Measurements from ENCODE around the gene TMEM252. TPM values are rescaled to one million over a fixed set of nuclear protein-coding genes. Genes with fewer than 3 reads are reported as not detected.

Gene TMEM252
- total RNA-seq, 1 experiment from 2014 or later: not detected

DNA sequence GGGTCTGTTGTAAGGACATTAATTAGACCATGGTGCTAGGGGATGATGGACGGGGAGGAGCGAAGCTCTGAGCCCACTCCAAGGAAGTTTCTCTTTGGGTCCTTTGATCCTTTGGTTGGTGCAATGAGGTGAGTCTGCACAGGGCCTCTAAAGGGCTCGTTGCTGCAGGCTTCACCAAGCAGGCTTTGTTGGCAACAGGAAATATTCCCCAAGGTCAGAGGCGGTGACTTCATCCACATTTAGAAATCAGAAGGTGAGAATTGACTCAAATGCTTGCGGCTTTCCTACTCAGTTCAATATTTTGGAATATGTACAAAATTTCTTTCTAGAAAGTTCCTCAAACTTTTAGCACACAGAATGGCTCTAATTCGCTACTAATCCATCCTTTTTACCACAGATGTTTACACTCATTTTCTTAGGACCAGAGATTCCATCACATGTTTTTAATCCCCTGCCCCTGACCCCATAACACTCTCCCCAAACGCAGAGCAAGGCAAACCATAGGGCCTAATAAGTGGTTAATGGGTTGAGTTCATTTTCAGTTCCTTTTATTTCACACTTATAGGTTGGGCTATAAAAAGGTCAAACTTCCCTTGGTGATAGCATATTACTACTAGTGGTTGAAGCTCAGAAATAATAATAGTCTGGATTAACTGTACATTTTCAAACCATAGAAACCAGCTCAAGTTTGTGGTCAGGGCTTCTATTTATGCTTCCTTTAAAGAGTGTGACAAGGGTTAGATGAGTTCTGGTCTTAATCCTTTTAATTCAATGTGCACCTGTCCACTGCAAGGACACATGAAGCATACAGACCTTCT is 37.3 kb upstream of the TMEM252 start:
- Histone ChIP-seq H3K9me2 (replicated peaks; ENCODE audit: low read length) (no peaks in the 10 kb centered on the region), H3K27me3 (ENCODE audit: low read length) (no peaks in the 10 kb centered on the region), H4K20me1 (ENCODE audit: low read length) (no peaks in the 10 kb centered on the region), H3K27ac (ENCODE audit: low read length) (no peak overlapping the region), H3K9ac (ENCODE audit: low read length) (no peak overlapping the region), H3K79me2 (ENCODE audit: low read length) (no peaks in the 10 kb centered on the region), H3K9me3 (ENCODE audit: low read length) (no peaks in the 10 kb centered on the region), H3K36me3 (ENCODE audit: low read depth, low read length) (no peaks in the 10 kb centered on the region), H3K4me2 (ENCODE audit: low read length) (no peak overlapping the region), H3K4me1 (ENCODE audit: insufficient read depth, low read length) (no peaks in the 10 kb centered on the region), H3K4me3 (ENCODE audit: low read length) (no peak overlapping the region), H2AFZ (ENCODE audit: low read length) (no peak overlapping the region), H3F3A (ENCODE audit: low read length, unreplicated experiment) (no peaks in the 10 kb centered on the region)
- intact Hi-C loops (cut with micrococcal nuclease): no loop called here
- ChIA-PET POLR2A (ENCODE audit: unreplicated experiment) (no interaction called here), CTCF (no interaction called here)
- TF ChIP-seq CTCF (conservative IDR thresholded peaks at IDR 0.05; ENCODE audit: low read depth, low read length) (no peak), EZH2 (IDR thresholded peaks at IDR 0.05; ENCODE audit: low read length, unreplicated experiment) (no peak), EZH2phosphoT487 (IDR thresholded peaks at IDR 0.05; ENCODE audit: borderline replicate concordance, low read length) (no peak)
- no TSS peak for BruUV-seq (replicated peaks)
- ATAC-seq: no peak
- no peak for DNase-seq

DNA sequence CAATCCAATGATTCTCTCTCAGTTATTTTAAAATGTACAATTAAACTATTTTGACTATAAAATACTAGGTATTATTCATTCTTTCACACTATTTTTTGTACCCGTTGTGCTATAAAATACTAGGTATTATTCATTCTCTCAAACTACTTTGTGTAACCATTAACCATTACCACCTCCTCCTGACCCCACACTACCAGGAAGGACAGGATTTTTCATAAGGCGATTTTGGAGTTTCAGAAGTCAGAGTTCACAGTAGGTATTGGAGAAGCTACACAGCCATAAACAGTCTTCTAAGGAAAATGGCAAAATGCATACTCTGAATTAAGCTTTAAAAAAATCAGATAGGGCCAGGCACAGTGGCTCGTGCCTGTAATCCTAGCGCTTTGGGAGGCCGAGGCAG is 35.1 kb upstream of the TMEM252 start:
- no peaks in the 10 kb centered on the region for H3K36me3 ChIP-seq (ENCODE audit: low read depth, low read length)
- no peaks in the 10 kb centered on the region for H3K4me1 ChIP-seq (ENCODE audit: insufficient read depth, low read length)
- POLR2A ChIA-PET (ENCODE audit: unreplicated experiment): no interaction called here
- H3F3A ChIP-seq (ENCODE audit: low read length, unreplicated experiment): no peaks in the 10 kb centered on the region
- no peaks in the 10 kb centered on the region for H3K9me2 ChIP-seq (replicated peaks; ENCODE audit: low read length)
- no peaks in the 10 kb centered on the region for H3K9me3 ChIP-seq (ENCODE audit: low read length)
- ATAC-seq (no peak), DNase-seq (no peak)
- BruUV-seq (replicated peaks): no TSS peak
- intact Hi-C loops (cut with micrococcal nuclease): no loop called here
- H4K20me1 ChIP-seq (ENCODE audit: low read length): no peaks in the 10 kb centered on the region
- TF ChIP-seq EZH2 (IDR thresholded peaks at IDR 0.05; ENCODE audit: low read length, unreplicated experiment): no peak
- TF ChIP-seq EZH2phosphoT487 (IDR thresholded peaks at IDR 0.05; ENCODE audit: borderline replicate concordance, low read length): no peak
- CTCF ChIA-PET: no interaction called here
- H2AFZ ChIP-seq (ENCODE audit: low read length): no peak overlapping the region
- no peaks in the 10 kb centered on the region for H3K79me2 ChIP-seq (ENCODE audit: low read length)
- H3K27ac ChIP-seq (ENCODE audit: low read length): no peak overlapping the region
- H3K27me3 ChIP-seq (ENCODE audit: low read length): no peaks in the 10 kb centered on the region
- no peak overlapping the region for H3K4me2 ChIP-seq (ENCODE audit: low read length)
- no peak overlapping the region for H3K9ac ChIP-seq (ENCODE audit: low read length)
- no peak overlapping the region for H3K4me3 ChIP-seq (ENCODE audit: low read length)

DNA sequence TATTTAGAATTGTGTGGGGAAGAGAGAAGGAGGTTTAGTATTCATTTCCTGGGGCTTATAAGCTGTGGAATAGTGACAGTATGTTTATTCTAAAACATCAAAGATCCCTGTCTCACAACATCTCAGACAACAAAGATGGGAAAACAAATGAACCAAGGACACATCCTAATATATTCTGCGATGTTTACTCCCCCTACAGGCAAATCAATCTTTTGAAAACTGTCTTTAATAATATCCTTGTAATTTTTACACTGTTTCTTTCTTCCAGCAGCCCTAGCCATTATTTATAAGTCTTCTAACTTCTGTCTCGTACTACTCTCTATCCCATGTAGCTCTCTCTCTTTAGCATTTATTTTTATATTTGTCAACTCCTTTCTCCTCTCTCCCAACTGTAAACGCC is 33.5 kb upstream of the TMEM252 start:
- H3K4me2 ChIP-seq (ENCODE audit: low read length): no peak overlapping the region
- POLR2A ChIA-PET (ENCODE audit: unreplicated experiment): no interaction called here
- H3K4me3 ChIP-seq (ENCODE audit: low read length): no peak overlapping the region
- no peaks in the 10 kb centered on the region for H3F3A ChIP-seq (ENCODE audit: low read length, unreplicated experiment)
- ATAC-seq (no peak), DNase-seq (peak; percentile 35)
- no peak overlapping the region for H2AFZ ChIP-seq (ENCODE audit: low read length)
- CTCF ChIA-PET: no interaction called here
- no peaks in the 10 kb centered on the region for H3K9me2 ChIP-seq (replicated peaks; ENCODE audit: low read length)
- H3K27ac ChIP-seq (ENCODE audit: low read length): no peak overlapping the region
- TF ChIP-seq CTCF (conservative IDR thresholded peaks at IDR 0.05; ENCODE audit: low read depth, low read length) (peak; percentile 56), EZH2phosphoT487 (IDR thresholded peaks at IDR 0.05; ENCODE audit: borderline replicate concordance, low read length) (no peak)
- no TSS peak for BruUV-seq (replicated peaks)
- intact Hi-C loops (cut with micrococcal nuclease): no loop called here
- no peaks in the 10 kb centered on the region for H3K79me2 ChIP-seq (ENCODE audit: low read length)
- H3K9ac ChIP-seq (ENCODE audit: low read length): no peak overlapping the region
- H3K4me1 ChIP-seq (ENCODE audit: insufficient read depth, low read length): no peaks in the 10 kb centered on the region
- H3K27me3 ChIP-seq (ENCODE audit: low read length): no peaks in the 10 kb centered on the region
- H4K20me1 ChIP-seq (ENCODE audit: low read length): no peaks in the 10 kb centered on the region
- H3K9me3 ChIP-seq (ENCODE audit: low read length): no peaks in the 10 kb centered on the region
- no peaks in the 10 kb centered on the region for H3K36me3 ChIP-seq (ENCODE audit: low read depth, low read length)
